DND-41 (cell line): ENCODE data around the gene FUBP3.

ENCODE experiments used
- ATAC-seq: fragments of 200-7000 bp; cut with Tn5 transposase; 3 replicates; pipeline ENCODE4 v1.9.1; 2021; ENCODE audit warnings: low read depth; ENCODE audit not compliant: insufficient read depth
- DNase-seq: peaks from one replicate; pipeline ENCODE4 v3.0.0-alpha.2; 2020
- H2AFZ ChIP-seq: 2 replicates; pipeline ENCODE4 v1.6.0; 2012; ENCODE audit warnings: low read depth, low read length
- H3K27ac ChIP-seq: 2 replicates; pipeline ENCODE4 v1.5.1; 2012; ENCODE audit warnings: low read length, inconsistent platforms
- H3K27me3 ChIP-seq: fragments of 200-600 bp; sonication (generic); 2 replicates; pipeline ENCODE4 v1.6.0; 2012; ENCODE audit warnings: low read length, mild to moderate bottlenecking, inconsistent platforms; ENCODE audit not compliant: insufficient read depth, poor library complexity
- H3K36me3 ChIP-seq: 2 replicates; pipeline ENCODE4 v1.5.1; 2012; ENCODE audit warnings: low read length, inconsistent platforms; ENCODE audit not compliant: insufficient read depth
- H3K4me1 ChIP-seq: 2 replicates; pipeline ENCODE4 v1.5.1; 2012; ENCODE audit warnings: mild to moderate bottlenecking, low read length; ENCODE audit not compliant: insufficient read depth
- H3K4me2 ChIP-seq: 2 replicates; pipeline ENCODE4 v1.6.0; 2012; ENCODE audit warnings: mild to moderate bottlenecking, moderate library complexity, low read length, inconsistent platforms; ENCODE audit not compliant: insufficient read depth
- H3K4me3 ChIP-seq, 2 experiments: fragments of 200-600 bp in 1 of 2; shearing (Covaris generic) in 1 of 2; 2 replicates each; pipeline ENCODE4 v1.5.1; 2012 to 2016; ENCODE audit warnings: inconsistent platforms in 2 of 2, low read length in 2 of 2, mild to moderate bottlenecking in 2 of 2, low read depth in 1 of 2, moderate library complexity in 1 of 2
- H3K79me2 ChIP-seq: 2 replicates; pipeline ENCODE4 v1.6.0; 2012; ENCODE audit warnings: low read length, inconsistent platforms; ENCODE audit not compliant: insufficient read depth
- H3K9ac ChIP-seq: 2 replicates; pipeline ENCODE4 v1.6.0; 2012; ENCODE audit warnings: low read depth, mild to moderate bottlenecking, inconsistent platforms, low read length, moderate library complexity
- H3K9me3 ChIP-seq: 2 replicates; pipeline ENCODE4 v1.5.1; 2012; ENCODE audit warnings: low read length, moderate library complexity, mild to moderate bottlenecking, inconsistent platforms; ENCODE audit not compliant: insufficient read depth, severe bottlenecking
- H4K20me1 ChIP-seq: 2 replicates; pipeline ENCODE4 v1.6.0; 2012; ENCODE audit warnings: low read length; ENCODE audit not compliant: insufficient read depth
- EZH2 ChIP-seq: IDR thresholded peaks from 3 replicates; pipeline ENCODE4 v1.6.1; 2012; ENCODE audit warnings: borderline replicate concordance, low read depth, mild to moderate bottlenecking, moderate library complexity, low read length, inconsistent platforms; ENCODE audit not compliant: severe bottlenecking
- TF ChIP-seq, protein P1 (sequence below): IDR thresholded peaks from 2 replicates; pipeline ENCODE4 v1.5.1; 2012; ENCODE audit warnings: borderline replicate concordance, low read length, moderate library complexity, mild to moderate bottlenecking; ENCODE audit not compliant: poor library complexity, severe bottlenecking; ENCODE audit errors: extremely low read depth

Gene FUBP3

DNA sequence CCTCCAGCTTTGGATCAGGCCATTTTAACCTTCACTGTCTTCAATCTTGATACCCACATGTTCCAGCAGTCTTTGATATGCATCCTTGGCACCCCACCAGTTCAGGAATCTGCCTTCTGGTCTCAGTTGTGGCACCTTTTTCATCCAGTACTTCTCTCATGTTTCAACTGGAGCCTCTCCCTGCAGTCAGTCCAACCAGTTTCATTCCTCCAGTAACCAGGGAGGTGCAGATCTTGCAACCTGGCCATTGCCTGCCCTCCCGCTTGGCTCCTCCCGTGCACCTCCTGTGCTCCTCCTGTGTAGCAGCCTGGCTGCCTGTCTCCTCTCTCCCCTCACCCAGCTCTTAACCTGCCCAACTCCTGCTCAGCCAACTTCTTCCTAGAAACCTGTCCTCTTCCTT is 20.2 kb downstream of the FUBP3 start:
- 0 out of 2 replicates have a peak, but pooled peaks cover 5% of the 10 kb centered on the region for H4K20me1 ChIP-seq
- H3K27ac ChIP-seq = no peak overlapping the region
- no peaks in the 10 kb centered on the region for H3K27me3 ChIP-seq
- H3K4me2 ChIP-seq = no peak overlapping the region
- H3K9me3 ChIP-seq = no peaks in the 10 kb centered on the region
- no peak overlapping the region for H3K4me3 ChIP-seq
- H3K4me1 ChIP-seq = no peaks in the 10 kb centered on the region
- DNase-seq (no peak), ATAC-seq (no peak)
- peaks cover 56% of the 10 kb centered on the region for H3K36me3 ChIP-seq
- H3K9ac ChIP-seq = no peak overlapping the region
- TF ChIP-seq, protein P1, sequence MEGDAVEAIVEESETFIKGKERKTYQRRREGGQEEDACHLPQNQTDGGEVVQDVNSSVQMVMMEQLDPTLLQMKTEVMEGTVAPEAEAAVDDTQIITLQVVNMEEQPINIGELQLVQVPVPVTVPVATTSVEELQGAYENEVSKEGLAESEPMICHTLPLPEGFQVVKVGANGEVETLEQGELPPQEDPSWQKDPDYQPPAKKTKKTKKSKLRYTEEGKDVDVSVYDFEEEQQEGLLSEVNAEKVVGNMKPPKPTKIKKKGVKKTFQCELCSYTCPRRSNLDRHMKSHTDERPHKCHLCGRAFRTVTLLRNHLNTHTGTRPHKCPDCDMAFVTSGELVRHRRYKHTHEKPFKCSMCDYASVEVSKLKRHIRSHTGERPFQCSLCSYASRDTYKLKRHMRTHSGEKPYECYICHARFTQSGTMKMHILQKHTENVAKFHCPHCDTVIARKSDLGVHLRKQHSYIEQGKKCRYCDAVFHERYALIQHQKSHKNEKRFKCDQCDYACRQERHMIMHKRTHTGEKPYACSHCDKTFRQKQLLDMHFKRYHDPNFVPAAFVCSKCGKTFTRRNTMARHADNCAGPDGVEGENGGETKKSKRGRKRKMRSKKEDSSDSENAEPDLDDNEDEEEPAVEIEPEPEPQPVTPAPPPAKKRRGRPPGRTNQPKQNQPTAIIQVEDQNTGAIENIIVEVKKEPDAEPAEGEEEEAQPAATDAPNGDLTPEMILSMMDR = no peak
- TF ChIP-seq EZH2 = no peak
- H3K79me2 ChIP-seq = no peaks in the 10 kb centered on the region; the same call in 1 of the 2 replicates
- no peak overlapping the region for H2AFZ ChIP-seq

DNA sequence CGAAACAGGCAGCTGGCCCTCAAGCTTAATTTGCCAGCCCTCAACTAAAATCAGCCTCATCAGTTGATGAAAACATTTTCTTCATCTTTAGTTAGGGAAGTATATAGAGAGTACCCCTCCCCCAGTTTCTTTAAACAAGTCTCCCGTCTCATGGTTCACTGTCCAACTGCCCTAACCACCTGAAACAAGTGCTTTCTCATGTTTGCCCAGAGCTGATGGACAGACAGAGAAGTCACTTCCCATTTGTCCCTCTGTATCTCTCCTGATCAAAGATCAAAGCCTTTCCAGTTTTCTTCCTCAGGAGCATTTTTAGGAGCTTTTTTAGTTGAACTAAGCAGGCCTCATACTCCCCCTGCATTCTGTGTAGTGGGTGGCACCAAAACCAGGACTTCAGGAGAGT is 21.7 kb downstream of the FUBP3 start:
- Histone ChIP-seq H2AFZ (no peak overlapping the region), H3K4me3 (no peak overlapping the region), H3K27me3 (no peaks in the 10 kb centered on the region), H3K4me1 (no peaks in the 10 kb centered on the region), H3K79me2 (no peaks in the 10 kb centered on the region; the same call in 1 of the 2 replicates), H3K9ac (no peak overlapping the region), H4K20me1 (0 out of 2 replicates have a peak, but pooled peaks cover 5% of the 10 kb centered on the region), H3K4me2 (no peak overlapping the region), H3K9me3 (no peaks in the 10 kb centered on the region), H3K27ac (no peak overlapping the region), H3K36me3 (peaks cover 52% of the 10 kb centered on the region)
- ATAC-seq (no peak), DNase-seq (no peak)
- no peak for TF ChIP-seq EZH2
- TF ChIP-seq, protein P1 = no peak

DNA sequence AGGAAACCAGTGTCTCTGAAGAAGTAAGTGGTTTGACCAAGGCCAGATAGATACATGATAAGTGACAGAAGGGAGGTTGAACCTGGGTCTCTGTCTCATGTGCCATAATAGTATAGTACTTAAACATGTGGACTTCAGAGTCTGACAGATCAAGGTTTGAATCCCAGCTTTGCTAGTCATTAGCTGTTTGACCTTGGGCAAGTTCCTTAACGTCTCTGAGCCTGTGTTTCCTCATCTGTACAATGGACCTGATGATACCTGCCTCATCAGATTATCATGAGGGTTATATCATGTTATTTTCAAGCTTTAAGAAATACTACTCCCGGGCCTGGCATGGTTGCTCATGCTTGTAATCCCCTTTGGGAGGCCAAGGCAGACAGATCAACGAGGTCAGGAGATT is 24.9 kb downstream of the FUBP3 start:
- Histone ChIP-seq H3K79me2 (no peaks in the 10 kb centered on the region; the same call in 1 of the 2 replicates), H3K4me3 (no peak overlapping the region), H4K20me1 (0 out of 2 replicates have a peak, but pooled peaks cover 5% of the 10 kb centered on the region), H3K4me1 (no peaks in the 10 kb centered on the region), H3K4me2 (no peak overlapping the region), H3K9me3 (no peaks in the 10 kb centered on the region), H3K36me3 (peaks cover 47% of the 10 kb centered on the region), H3K9ac (no peak overlapping the region), H3K27me3 (no peaks in the 10 kb centered on the region), H3K27ac (no peak overlapping the region), H2AFZ (no peak overlapping the region)
- no peak for DNase-seq
- ATAC-seq = no peak
- TF ChIP-seq, protein P1 = no peak
- no peak for TF ChIP-seq EZH2
